NB4 (cell line): ENCODE results near the gene AZU1.

ENCODE experiments used
- CTCF ChIP-seq: IDR thresholded peaks from one replicate; pipeline ENCODE4 v1.5.1; 2012; ENCODE audit warnings: low read depth, low read length
- MAX ChIP-seq: IDR thresholded peaks from 2 replicates; pipeline ENCODE4 v1.6.1; 2011; ENCODE audit warnings: low read depth, low read length
- MYC ChIP-seq: IDR thresholded peaks from 2 replicates; pipeline ENCODE4 v1.6.1; 2011; ENCODE audit warnings: low read depth, low read length
- POLR2A ChIP-seq: IDR thresholded peaks from 2 replicates; pipeline ENCODE4 v1.6.1; 2011; ENCODE audit warnings: mild to moderate bottlenecking; ENCODE audit not compliant: insufficient read length; ENCODE audit errors: extremely low read depth

DNA sequence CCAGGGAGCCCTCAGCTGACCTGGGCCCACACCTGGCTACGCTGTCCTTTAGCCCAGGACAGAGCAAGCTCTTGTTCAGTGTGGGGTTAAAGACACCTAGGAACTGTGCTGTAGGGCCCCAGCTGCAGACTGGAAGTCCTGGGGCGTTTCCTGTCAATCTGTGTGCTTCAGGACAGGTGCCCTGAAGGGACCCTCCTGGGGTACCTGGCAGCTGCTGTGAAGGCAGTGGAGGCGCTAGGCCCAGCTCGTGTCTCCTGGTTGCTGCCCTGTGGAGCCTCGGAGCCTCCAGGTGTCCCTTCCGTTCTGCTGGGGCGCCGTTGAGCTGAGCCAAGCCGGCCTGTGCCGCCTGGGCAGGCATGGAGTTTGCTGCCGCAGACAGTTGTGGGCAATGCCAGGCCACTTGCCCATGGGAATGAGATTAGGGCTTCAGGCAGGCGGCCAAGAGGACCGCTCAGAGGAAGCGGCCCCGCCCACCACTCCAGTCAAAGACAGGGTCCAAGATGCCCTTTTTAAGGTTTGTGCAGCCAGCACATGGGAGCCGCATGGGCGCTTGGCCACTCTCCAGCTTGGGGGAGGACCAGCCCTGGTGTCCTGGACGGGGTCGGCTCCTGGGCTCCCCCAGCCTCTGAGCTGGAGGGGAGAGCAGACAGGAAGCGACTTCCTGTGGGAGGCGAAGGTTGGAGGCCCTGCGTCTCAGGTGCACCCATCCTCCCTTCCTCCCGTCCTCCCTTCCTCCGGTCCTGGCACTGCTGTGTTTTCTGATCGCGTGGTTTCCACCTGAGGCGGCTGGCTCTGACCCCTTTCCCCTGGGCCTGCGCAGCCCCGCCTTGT is 26.4 kb upstream of the AZU1 start:
- no peak for TF ChIP-seq POLR2A
- no peak for TF ChIP-seq MAX
- no peak for TF ChIP-seq CTCF
- no peak for TF ChIP-seq MYC
